ENCODE data around the gene FGD5.

Gene FGD5

GRCh38 chr3:14818804-14819500, at the start of gene FGD5:
Gene FGD5, plus strand, starts transcription at chr3:14818962. Its CDS starts 110 bp downstream, at chr3:14819072.
- DNase-seq (ENCODE audit: low read depth), result no peak

DNA sequence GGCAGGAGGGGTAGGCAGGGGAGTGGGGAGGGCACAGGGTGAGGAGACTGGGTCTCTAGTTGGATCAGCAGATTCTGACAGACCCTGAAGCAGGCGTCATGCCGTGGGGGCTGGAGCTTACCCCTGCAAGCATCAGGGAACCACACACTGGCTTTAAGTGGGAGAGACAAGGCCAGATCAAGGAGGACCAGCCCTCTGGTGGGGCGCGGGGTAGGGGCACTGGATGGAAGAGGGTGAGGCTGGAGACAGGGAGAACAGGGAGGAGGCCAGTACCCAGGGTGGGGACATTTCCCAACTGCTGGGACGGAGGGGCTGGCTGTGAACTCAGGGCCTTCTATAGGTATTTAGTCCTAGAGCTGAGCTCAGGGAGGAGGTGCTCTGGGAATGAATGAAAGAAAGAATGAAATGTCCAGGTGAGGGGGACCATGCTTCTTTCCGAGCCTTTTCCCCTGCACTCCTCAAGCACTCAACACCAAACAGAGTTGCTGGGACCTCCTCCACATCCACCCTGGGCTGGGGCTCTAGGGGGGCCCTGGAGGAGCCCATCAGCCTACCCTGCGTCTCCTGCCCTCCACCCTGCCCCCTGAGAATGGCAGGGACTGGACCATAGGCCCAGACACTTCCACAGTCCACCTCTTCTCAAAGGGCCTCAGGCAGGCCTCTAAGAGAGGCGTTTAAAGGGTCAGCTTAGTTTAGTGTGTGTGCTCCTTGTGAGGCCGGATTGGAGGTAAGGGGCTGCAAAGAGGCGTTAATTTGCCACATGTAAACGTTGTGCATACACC, 49.0 kb upstream of the FGD5 start:
- no peak for DNase-seq (ENCODE audit: low read depth)

GRCh38 chr3:14770591-14770990, 48.2 kb upstream of the FGD5 start:
- DNase-seq (ENCODE audit: low read depth), result no peak

DNA sequence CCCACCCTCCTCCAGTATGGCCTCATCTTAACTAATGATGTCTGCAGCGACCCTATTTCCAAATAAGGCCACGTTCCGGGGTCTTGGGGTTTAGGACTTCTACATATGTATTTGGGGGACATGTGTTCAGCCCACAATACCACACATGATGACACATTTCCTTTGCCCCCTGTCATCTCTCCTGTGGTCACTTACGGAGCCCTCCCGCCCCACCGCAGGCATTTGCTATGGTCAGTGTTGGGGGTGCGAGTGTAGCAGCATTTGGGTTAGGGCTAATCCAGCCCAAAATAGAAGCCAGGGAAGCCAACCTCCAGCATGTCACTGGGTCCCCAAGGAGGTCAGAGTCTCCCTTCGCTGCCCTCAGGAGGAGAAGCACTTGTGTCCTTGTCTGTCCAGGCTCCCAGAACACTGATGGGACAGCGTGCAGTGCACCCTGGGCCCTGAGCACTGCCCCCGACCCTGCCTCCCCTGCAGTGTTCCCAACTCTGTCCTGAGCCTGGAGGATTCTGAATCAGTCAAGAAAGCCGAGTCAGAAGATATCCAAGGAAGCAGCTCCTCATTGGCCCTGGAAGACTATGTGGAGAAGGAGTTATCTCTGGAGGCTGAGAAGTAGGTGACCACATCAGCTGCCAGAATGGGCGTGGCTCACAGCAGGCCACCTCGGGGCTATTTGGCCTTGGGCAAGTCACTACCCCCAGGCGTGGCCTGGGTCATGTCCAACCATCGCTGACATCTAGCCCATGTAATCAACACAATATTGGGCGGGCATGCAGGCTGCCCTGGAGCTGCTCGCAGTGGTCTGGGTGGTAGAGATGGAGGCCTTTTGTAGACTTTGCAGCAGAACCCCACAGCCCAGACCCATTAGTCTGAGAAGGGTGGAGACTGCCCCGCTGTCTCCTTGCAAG, 46.9 kb upstream of the FGD5 start:
- no peak for DNase-seq (ENCODE audit: low read depth)

GRCh38 chr3:14772533-14773138, 46.1 kb upstream of the FGD5 start:
- DNase-seq (ENCODE audit: low read depth), result no peak

DNA sequence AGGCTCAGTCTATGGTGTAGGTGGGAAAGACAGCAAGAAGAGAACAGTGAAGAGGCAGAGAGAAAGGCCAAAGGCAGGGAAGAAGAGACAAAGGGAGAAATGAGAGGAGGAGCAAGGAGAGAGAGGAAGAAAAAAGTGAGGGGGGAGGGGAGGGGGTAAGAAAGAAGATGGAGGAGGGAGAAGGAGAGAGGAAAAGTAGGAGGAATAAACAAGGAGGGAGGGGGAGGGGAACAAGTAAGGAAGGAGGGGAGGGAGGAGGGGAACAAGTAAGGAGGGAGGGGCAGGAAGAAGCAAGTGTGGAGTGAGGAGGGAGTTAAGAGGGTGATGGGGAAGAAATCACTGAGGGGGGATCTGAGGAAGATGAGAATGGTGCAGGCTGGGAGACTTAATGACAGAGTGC, 45.5 kb upstream of the FGD5 start:
- DNase-seq (ENCODE audit: low read depth), result no peak

DNA sequence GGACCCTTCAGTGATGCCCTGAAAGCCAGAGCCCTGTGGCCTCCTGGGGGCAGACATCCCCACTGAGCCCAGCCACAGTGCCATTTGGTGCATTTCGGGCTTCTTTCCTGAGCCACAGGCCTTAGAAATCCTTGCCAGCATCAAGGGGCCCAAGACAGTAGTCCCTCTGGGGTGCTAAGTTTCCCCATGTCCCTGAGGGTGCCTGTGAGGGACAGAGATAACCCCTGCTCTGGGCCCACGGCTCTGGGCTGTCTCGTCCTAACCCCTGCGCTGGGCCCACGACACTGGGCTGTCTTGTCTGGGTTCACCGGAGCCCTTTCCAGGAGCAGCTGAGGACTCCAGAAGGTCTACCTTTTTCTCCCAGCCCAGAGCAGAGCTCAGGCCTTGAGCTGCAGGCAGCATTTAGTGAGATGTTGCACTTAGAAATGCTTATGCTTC, 45.1 kb upstream of the FGD5 start:
- DNase-seq (ENCODE audit: low read depth), result no peak

- DNase-seq (ENCODE audit: low read depth), result no peak
Measured at GRCh38 chr3:14774431-14774830, 44.3 kb upstream of the FGD5 start.

DNA sequence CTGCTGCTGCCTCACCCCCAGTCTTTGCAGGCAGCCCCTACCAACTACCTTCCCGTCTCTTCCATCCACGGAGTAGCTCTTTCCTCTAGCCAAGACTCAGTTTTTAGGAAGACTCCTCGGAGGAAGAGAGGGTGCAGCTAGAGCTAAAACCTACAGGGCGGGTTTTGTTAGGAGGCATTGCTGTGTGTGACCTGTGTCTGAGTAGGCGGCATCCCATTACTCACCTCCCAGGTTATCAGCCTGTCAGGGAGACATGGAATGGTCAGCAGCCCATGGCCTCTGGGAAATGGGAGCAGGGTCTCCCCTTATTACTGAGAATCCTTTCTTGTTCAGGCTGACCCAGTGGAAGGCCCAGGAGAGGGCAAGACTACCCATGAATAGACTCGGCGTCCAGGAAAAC, 43.8 kb upstream of the FGD5 start:
- no peak for DNase-seq (ENCODE audit: low read depth)

DNA sequence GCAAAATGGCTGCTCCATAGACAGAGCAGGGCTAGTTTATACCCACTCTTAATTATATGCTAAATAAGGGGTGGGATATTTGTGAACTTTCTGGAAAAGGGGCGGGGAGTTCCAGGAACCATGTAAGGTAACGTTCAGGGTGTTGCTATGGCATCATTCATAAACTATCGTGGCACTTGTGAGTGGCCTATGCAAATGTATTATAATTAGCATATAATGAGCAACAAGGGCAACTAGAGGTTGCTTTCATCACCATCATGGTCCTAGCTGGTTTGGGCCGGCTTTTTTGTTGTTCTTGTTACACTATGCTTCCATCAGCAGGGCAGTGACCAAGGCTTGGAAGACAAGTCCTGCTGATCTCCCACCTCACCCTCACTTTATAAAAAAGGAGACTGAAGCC, 43.2 kb upstream of the FGD5 start:
- no peak for DNase-seq (ENCODE audit: low read depth)

DNA sequence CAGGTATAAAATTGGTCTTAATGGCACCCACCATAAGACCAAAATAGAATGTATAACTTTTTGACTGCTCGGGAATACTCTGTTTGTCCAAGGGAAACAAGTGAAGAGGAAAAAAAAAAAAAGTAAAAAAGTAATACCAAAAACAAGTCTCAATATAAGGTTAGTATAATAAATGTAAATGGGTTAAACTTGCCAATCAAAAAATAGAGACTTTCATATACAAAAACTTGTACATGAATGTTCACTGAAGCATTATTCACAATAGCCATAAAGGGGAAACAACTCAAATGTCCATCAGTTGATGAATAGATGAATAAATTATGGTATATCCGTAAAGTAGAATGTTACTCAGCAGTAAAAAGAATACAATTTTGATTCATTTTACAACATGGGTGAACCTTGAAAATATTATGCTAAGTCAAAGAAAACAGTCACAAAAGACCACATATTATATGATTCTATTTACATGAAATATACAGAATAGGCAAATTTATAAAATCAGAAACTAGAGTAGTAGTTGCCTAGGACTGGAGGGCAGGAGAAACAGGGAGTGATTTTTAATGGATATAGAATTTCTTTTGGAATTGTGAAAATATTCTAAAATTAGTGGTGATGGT, 39.6 kb upstream of the FGD5 start:
- no peak for DNase-seq (ENCODE audit: low read depth)

- no peak for DNase-seq (ENCODE audit: low read depth)
Measured at GRCh38 chr3:14780927-14781507, 37.7 kb upstream of the FGD5 start.

DNA sequence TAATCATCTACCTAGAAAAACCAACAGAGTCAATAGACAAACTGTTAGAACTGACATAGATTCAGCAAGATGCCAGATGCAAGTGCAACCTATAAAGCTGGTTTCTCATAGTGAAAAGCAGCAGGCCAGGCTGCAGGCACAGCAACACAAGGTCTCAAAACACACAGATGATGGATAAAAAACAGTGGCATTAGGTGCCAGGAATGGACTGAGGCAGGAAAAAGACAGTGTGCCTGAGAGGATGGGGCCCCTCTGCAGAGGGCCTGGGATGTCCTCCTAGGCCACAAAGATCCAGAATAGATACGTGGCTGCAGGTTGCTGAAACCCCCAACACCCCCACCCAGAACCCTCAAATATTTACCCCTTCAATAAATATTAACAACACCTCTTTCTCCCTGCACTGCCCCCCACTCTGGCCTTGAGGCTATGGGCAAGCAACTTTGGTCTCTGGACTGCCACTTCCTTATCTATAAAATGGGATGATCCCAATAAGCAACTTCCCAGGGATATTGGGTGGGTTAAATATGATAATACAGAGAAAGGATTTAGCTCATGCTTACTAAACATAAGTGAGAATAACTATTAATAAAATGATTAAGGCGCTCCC, 35.2 kb upstream of the FGD5 start:
- no peak for DNase-seq (ENCODE audit: low read depth)

DNA sequence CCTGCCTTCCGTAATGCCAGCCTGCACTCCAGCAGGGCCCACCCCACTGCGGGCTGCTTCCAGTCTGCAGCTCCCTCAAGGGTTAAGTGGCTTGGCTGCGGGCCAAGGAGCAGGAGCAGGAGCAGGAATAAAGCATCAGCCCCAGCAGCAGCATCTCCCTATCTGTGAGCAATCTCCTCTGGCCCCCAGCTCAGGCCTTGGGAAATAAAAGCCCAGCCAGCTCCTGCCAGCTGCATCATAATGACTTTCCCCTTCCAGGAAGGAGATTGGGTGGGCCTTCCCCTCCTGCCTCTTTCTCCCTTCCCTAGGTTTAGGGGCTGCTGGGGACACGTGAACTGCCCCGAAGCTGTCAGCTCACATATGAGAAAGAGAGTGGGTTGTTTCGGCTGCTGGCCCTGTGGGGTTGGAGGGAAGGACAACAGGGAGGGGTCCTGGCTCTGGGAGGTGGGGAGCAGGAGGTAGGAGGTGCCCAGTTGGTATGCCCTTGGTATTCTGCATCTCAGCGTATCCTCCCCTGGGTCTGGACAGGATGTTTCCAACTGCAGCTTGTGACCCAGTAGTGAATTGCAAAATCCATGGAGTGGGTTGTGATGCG, 34.6 kb upstream of the FGD5 start:
- DNase-seq (ENCODE audit: low read depth), result no peak

GRCh38 chr3:14785207-14786155, 33.3 kb upstream of the FGD5 start:
- no peak for DNase-seq (ENCODE audit: low read depth)

GRCh38 chr3:14786369-14786768, 32.4 kb upstream of the FGD5 start:
- DNase-seq (ENCODE audit: low read depth), result no peak

- DNase-seq (ENCODE audit: low read depth), result no peak
Measured at GRCh38 chr3:14787630-14788029, 31.1 kb upstream of the FGD5 start.

- no peak for DNase-seq (ENCODE audit: low read depth)
Measured at GRCh38 chr3:14788644-14789043, 30.1 kb upstream of the FGD5 start.

- no peak for DNase-seq (ENCODE audit: low read depth)
Measured at GRCh38 chr3:14789221-14789620, 29.5 kb upstream of the FGD5 start.
